Choroid plexus epithelial cell (primary cell): ENCODE data around the gene MYADML2.

Experiments
- DNase-seq: peaks from one replicate; pipeline ENCODE4 v3.0.0-alpha.2; 2010; ENCODE audit warnings: low read depth
- H3K4me3 ChIP-seq: 2 replicates; pipeline ENCODE4 v1.5.1; 2011; ENCODE audit warnings: low read depth, mild to moderate bottlenecking, control low read depth, low read length, moderate library complexity
- TF ChIP-seq, protein P1 (sequence below): conservative IDR thresholded peaks from 2 replicates; pipeline ENCODE4 v1.5.1; 2011; ENCODE audit warnings: low read depth, mild to moderate bottlenecking, control low read depth, inconsistent platforms, low read length, moderate library complexity

Gene MYADML2

DNA sequence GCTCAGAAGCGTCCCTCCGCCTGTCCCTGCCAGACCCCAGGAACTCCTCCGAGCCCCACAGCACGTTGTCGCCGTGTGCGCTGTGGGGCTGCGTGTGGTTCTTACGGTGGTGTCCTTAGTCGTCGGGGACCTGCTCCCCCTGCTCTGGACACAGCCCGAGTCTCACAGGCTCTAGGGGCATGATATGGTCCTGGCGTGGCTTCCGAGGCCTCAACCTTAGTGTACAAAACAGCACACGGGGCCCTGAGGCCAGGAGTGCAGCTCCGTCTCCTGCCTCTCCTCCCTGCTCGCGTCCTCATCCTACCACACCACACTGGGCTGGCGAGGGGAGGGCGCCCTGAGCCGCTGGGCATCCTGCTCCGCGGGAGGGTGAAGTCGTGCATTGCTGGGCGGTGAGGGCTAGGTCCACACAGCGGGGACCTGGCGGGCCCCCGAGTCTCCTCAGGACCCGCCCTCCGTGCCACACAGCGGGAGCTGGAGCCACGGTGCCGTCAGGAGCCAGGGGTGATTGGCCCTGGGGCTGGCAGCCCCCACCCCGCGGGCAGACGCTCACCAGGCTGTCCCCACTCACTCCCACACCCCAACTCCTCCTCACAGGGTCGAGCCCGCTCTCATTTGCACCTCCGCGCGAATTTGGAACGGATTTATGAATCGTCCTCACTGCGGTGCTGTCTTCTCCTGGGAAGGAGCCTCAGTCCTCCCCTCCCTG, 18.3 kb downstream of the MYADML2 start:
- TF ChIP-seq, protein P1, sequence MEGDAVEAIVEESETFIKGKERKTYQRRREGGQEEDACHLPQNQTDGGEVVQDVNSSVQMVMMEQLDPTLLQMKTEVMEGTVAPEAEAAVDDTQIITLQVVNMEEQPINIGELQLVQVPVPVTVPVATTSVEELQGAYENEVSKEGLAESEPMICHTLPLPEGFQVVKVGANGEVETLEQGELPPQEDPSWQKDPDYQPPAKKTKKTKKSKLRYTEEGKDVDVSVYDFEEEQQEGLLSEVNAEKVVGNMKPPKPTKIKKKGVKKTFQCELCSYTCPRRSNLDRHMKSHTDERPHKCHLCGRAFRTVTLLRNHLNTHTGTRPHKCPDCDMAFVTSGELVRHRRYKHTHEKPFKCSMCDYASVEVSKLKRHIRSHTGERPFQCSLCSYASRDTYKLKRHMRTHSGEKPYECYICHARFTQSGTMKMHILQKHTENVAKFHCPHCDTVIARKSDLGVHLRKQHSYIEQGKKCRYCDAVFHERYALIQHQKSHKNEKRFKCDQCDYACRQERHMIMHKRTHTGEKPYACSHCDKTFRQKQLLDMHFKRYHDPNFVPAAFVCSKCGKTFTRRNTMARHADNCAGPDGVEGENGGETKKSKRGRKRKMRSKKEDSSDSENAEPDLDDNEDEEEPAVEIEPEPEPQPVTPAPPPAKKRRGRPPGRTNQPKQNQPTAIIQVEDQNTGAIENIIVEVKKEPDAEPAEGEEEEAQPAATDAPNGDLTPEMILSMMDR: no peak
- DNase-seq: no peak
- peak overlapping the region; percentile 77 for H3K4me3 ChIP-seq

DNA sequence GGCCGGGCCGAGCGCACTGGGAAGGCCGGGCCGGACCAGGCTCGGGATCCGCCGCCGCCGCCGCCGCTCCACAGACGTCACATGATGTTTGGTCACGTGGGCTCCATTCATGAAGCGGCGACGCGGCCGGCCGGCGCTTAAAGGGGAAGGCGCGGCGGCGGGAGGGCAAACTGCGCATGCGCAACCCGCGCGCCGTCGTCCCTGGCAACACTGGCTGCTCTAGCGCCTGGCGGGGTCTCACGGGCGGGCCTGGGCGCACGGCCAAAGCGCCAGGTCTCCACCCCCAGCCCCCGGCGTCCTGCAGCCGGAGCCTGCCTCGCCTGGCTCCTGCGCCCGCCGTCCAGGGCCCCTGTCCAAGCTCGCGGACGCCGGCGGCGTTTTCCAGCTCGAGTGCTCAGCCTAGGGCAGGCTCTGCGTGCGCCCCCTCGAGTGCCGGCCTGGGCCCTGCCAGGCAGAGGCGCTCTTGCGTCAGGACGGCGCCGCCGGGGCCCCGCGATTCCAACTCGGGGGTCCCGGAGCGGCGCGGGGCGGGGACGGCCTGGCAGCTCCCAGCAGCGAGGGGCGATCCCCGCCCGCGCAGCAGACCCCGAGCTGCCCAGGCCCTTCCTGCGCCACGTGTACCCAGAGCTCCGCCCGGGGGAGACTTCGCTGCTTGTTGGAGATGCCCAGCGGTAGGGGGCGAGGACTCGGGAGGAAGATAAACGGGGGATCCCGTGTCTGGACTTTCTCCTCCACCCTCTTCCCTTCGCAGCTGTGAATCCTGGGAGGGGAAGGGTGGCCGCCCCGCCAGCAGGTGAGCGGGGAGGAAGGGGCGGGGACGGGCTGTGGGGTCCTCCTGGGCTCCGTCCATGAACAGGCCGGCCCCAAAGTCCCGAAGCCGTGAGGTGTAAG, 19.1 kb downstream of the MYADML2 start, which contains the start of gene MAFG:
MAFG (minus strand) TSS at position 83 of the 891 bp plus-strand sequence. CDS start 4,550 bp downstream, outside the sequence.
- TF ChIP-seq, protein P1: peak; percentile 28
- DNase-seq: peak; percentile 95

DNA sequence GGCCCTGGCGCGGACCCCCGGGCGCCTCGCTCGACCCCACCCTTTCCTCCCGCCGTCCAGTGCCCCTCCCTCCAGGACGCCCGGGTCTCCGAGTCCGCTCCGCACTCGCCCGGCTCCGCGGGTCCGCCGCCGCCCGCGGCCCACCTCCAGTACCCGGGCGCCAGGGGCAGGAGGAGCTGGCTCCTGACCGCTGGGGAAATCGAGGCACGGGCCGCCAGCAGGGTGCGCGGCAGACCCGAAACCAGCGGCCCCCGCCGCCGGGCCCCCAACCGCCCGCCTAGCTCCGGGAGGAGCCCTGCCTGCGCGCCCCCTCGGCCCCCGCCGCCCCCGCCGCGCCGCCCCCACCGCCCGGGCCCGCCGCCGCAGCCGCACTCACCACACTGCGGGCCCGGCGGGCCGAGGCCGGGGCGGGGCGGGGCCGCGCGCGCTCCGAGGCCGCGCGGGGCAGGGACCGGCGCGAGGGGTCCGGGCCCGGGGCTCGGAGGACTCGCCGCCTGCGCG, 19.8 kb downstream of the MYADML2 start:
- DNase-seq: no peak
- TF ChIP-seq, protein P1: no peak
- peak overlapping the region; percentile 77 for H3K4me3 ChIP-seq

More for the DNA sequence above, 19.1 kb downstream of the MYADML2 start, which contains the start of gene MAFG:
- H3K4me3 ChIP-seq: peak within 1 kb of the TSS; percentile 77

DNA sequence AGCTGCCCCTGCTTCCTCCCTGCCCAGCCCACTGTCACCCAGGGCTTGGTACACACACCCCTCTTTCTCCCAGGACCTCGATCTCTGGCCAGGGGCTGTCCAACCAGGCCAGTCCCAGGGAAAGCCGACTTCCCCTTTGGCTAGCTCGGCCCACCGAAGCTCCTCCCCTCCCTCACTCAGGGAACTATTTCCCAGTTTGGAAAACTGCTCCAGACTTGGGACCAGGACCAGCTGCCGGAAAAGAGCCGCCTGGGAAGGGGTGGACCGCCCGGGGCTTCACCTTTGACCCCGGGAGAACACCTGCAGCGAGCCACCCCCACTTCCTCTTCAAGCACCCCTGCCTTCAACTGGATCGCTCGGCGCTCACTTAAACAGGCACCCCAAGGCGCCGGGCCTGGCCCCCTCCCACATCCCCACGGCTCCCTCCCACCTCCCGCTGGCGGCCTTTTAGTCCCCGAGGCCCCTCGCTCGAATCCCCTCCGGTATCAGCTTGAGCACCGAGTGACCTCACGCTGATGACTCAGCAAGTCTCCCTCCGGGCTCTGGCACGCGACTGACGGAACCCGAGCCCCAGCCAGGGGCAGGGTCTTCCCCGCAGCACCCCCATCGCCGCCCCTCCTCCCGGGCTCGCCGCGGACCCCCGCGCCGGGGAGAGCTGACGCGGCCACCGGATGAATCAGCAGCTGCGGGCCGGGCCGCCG, 20.4 kb downstream of the MYADML2 start:
- peak; percentile 64 for DNase-seq
- TF ChIP-seq, protein P1: no peak
- peak overlapping the region; percentile 77 for H3K4me3 ChIP-seq

DNA sequence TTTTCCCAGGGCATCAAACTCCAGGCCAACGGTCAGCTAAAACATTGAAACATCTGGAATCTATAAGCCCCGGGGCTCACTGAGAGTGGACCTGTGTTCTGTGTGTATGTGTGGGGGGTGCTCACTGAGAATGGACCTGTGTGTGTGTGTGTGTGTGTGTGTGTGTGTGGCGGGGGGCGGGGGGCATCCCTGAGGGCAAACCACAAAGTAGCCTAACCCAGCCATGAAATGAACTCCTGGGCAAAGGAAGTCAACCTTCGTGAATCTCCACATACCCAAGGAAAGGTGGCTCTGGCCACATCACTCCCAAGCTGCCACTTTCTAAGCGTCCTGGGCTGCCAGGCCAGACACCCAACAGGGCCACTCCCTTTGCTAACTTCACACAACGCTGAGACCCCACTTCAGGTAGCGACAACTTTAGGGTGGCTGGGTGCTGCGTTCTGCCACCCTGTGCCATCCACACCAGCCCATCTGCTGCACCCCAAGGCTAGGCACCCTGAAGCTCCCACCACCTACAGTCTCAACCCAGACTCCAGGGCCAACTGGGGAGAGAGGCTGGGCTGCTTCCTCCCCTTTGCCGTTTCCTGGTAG, 21.1 kb downstream of the MYADML2 start:
- DNase-seq: no peak
- peak overlapping the region; percentile 77 for H3K4me3 ChIP-seq
- TF ChIP-seq, protein P1: no peak
